GM18909 (cell line): ENCODE data around the gene DNMBP.
"Not testable (repeated sequence)": the region's sequence is repeated elsewhere in the genome, so short reads cannot be mapped to it uniquely, and the experiment has no call there.

Experiments
- ATAC-seq: cut with Tn5 transposase; IDR thresholded peaks from one replicate; pipeline ENCODE4 v1.9.1; 2021; ENCODE audit warnings: mild to moderate bottlenecking; ENCODE audit not compliant: unreplicated experiment, poor library complexity

Gene DNMBP

GRCh38 chr10:99964791-99965190, 45.0 kb downstream of the DNMBP start:
- ATAC-seq = no peak

- ATAC-seq = not testable (repeated sequence)
These were observed 46.1 kb downstream of the DNMBP start for GRCh38 chr10:99963467-99964165.

DNA sequence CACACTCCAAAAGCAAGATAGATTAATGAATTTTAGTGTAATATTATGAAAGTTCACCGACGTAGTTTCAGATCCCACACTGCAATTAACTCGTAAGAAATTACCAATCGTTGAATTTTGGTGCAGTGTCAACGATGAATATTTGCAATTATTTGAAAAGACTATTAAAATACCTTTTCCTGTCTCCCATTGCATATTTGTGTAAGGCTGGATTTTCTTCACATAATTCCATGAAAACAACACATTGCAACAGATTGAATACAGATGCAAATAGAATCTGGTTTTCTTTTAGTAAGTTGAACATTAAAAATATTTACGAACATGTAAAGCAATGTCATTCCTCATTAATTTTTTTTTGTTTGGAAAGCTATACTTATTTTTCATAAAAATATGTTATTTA, 50.9 kb downstream of the DNMBP start:
- no peak for ATAC-seq

- ATAC-seq = no peak
These were observed 51.4 kb downstream of the DNMBP start for GRCh38 chr10:99958302-99958701.

- ATAC-seq = not testable (repeated sequence)
These were observed 56.2 kb downstream of the DNMBP start for GRCh38 chr10:99953510-99953909.

DNA sequence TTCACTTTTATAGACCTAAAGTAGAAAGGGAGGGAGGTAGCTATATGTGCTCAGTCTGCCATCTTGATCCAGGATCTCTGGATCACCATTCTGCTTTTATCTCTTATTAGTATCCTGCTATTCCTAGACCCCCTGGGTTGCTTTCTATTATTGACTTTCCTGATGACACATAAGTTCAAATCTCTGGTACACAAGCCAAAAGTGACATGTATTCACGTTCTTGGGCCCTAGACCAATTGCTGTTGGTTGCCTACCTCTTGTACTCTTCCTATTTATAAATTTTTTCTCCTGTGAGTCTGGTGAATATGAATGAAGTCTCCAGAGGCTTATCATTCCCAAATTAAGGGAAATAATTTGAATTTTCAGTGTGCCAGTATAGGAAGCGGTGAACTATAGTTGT, 56.9 kb downstream of the DNMBP start:
- ATAC-seq = no peak

- ATAC-seq = not testable (repeated sequence)
These were observed 63.7 kb downstream of the DNMBP start for GRCh38 chr10:99946051-99946450.

DNA sequence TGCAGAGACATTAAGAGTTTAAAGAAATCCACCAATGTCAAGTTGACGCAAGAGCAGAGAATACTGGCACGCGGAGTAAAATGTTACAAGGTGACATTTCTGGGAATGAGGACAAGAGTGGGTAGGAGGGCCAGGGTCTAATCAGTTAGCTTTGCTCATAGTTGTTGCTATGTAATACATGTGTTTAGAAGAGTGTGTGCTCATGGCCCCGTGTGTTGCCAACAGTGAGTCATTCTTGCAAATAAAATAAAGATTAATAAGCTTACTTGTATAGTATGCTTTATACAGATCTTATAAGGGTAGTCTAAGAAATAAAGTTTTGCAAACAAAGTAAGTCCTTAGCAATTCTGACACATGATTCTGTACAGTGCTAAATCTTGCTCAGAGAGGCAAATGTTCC, 64.5 kb downstream of the DNMBP start:
- ATAC-seq = no peak

DNA sequence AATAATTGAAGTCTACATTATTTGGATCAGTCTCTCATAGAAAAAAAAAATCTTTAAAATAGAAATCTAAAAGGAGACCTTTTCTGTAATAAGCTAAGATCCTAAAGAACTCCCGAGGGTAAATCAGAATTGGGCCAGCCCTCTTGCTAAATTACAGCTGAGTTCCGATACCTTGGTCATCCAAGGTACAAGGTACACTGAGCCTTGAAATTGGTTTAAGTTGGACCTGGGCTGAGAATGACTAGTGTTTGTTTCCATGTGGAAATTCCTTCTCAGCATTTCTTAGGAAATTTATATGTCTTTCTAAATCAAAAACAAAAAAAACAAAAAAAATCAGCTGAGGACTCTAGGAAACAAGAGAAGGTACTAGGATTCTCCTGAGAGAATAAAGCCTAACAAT, 64.9 kb downstream of the DNMBP start:
- ATAC-seq = no peak

DNA sequence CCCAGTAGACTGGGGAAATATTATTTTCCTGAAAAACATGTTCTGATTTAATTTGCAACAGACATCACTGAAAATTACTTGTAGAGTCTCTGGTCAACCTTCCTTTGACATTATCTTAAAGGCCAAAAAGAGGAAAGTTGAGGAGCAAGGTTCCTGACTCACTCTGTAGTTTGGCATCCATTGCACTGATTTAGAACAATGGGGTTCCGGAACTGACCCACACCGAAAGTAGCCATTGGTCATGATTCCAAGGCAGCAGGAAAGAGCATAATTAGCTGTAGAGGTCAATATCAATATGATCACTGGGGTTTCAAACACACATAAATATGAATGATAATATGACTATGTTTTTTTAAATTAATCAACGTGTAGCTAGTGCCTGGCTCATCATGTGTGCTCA, 65.8 kb downstream of the DNMBP start:
- ATAC-seq = no peak

DNA sequence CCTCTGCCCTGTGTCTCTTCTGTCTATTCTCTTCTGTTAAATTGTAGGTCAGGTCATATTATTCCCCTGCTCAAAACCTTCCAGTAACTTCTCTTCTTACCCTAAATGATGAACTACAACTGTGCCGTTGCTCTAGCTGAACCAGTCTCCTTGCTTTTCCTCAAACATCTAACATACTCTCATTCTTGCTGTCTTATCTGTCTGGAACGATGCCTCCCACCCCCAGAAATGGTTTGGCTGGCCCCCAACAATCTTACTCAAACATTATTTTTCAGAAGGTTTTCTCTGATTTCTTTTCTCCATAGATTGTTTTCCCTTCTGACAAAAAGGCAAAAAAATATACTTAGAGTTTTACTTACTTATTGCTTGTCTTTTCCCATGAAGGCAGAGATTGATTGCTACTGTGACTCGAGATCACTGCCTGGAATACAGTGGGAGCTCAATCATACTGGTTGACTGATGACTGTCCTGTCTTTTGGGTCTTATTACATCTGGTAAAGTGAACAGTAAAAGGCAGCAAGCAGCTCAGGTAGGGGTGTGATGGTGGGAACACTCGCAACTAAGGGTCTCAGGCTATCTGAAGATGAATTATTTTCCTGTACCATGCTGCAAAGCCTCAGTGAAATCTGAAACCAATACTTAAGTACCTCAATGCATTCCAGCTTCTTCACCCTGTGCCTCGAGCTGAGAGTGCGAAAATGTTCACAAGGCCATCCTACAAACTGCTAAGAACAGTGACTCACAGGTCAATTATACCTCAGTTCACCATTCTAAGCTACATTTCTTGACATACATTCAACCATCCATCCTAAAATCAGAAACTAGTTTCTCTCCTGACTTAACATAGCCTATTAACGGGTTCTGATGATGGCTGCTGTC, 67.6 kb downstream of the DNMBP start:
- ATAC-seq = no peak

- ATAC-seq = peak; percentile 86
These were observed 71.2 kb downstream of the DNMBP start for GRCh38 chr10:99938563-99938962.

DNA sequence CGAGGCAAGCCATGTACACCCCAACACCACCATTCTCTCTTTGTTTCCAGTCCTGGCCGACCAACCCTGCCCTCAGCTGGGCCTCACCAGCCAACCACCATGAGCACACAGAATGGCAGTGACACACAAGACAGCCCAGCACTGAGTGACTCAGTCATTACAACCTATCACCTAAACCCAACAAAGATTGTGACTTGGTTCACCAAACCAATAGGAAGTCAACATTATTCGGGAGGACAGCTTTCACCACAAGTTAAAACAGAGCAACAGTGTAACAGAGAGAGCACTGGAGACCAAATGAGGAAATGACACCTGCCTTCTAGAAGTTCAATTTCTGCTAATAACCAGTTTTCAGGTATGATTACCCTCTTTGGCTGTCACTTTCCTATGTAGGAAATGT, 72.1 kb downstream of the DNMBP start:
- ATAC-seq = no peak

DNA sequence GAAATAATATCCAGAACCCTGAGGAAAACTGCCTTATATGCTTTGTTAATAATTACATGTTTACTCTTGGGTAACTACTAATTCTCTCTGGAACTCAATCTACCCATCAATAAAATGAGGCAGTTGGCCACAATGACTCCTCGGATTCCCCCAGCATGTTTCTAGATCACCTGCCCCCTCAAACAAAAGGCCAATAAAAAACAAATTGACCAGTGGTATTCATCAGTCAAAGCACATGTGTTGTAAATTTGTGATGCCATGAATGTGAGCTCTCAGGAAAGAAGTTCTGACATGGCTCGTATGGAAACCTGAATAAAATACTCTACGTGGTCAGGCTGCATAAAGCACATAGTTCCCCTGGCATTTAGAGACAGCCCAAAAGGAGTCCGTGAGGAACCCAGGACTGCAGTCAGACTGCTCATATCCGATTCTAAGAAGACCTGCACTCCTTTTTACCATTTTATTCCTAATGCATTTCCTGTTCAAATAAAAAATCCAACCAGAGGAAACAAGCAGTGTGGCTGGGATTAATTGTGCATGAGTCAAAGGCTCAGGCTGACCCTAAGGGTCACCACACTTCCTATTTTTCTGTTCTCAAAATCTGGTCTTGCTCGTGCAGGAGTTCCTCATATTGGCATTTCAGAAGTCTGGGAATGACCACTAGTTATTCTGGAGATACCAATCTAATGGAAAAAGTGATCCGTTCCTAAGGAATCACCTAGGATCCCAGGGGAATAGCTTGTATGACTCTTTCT, 77.4 kb downstream of the DNMBP start:
- not testable (repeated sequence) for ATAC-seq

GRCh38 chr10:99930731-99931550, 78.8 kb downstream of the DNMBP start:
- no peak for ATAC-seq

DNA sequence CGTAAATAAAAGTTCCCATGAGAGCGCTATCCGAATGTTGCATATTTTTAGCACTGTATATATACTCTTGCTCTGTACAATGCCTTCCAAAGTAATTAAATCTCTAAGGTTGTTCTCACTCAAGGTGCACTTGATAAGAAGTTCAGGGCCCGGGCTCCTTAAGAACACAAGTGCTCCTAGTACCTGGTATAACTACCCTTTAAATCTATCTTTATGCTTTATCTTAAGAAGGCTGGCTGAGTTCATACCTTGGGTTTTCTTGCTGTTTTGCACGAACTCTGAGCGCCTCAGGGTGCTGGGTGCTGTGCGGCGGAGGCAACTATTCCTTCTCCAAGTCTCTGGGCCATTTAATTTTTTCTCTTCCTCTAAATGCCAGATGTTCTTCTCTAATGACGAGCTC, 80.4 kb downstream of the DNMBP start:
- no peak for ATAC-seq

GRCh38 chr10:99927721-99928280, 81.9 kb downstream of the DNMBP start:
- ATAC-seq = no peak

DNA sequence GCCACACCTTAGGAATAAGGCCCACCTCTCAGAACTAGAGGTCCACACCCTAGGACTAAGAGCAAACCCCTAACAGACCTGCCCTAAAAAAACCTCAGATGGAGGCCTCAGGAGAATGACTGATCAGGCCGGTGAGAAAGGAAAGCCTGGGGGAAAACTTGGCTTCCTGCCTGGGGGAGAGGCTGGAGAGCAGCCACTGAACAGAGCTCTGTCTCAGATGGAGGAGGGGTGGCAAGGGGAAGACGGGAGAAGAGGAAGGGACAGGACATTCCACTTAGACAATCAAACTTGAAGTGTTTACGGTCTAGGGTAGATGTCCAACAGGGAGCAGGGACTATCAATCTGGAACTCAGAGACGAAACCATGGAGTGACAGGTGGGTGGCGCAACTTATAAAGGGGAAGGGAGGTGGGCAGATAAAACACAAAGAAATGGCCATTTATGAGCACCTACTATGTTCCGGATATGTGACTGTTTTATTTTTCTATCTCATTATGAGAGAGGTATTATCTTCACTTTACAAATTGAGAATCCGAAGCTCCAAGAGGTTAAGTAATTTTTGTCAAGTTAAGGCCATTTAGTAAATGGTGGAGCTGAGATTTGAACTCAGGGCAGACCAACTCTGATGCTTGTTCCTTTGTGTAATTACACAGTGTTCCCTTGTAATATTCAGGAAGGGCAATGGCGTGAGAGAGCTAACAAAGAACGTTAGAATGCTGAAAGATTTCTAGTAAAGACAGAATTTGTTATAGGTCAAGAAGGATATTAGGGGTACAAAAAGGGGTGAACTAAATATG, 82.6 kb downstream of the DNMBP start:
- ATAC-seq = no peak
